GM21786 (cell line): Measurements from ENCODE around the gene FOXP2.
"Not testable (repeated sequence)": the region's sequence is repeated elsewhere in the genome, so short reads cannot be mapped to it uniquely, and the experiment has no call there.

ENCODE experiments used
- ATAC-seq: cut with Tn5 transposase; IDR thresholded peaks from one replicate; pipeline ENCODE4 v1.9.1; 2021; ENCODE audit not compliant: unreplicated experiment

FOXP2 gene

GRCh38 chr7:114497491-114497890 is 82.9 kb downstream of the FOXP2 start:
- not testable (repeated sequence) for ATAC-seq

GRCh38 chr7:114502454-114503254 is 88.0 kb downstream of the FOXP2 start:
- ATAC-seq: no peak

- ATAC-seq: no peak
Observed at GRCh38 chr7:114504586-114504985, 90.0 kb downstream of the FOXP2 start.

- no peak for ATAC-seq
Observed at GRCh38 chr7:114507381-114507780, 92.8 kb downstream of the FOXP2 start.

GRCh38 chr7:114508086-114508485 is 93.5 kb downstream of the FOXP2 start:
- no peak for ATAC-seq

GRCh38 chr7:114510824-114511223 is 96.2 kb downstream of the FOXP2 start:
- ATAC-seq: not testable (repeated sequence)

- ATAC-seq: no peak
Observed at GRCh38 chr7:114519240-114519639, 104.6 kb downstream of the FOXP2 start.

- ATAC-seq: no peak
Observed at GRCh38 chr7:114522081-114522480, 107.5 kb downstream of the FOXP2 start.

- ATAC-seq: no peak
Observed at GRCh38 chr7:114527589-114527988, 113.0 kb downstream of the FOXP2 start.

GRCh38 chr7:114530057-114530611 is 115.5 kb downstream of the FOXP2 start:
- no peak for ATAC-seq

GRCh38 chr7:114531326-114531725 is 116.7 kb downstream of the FOXP2 start:
- ATAC-seq: no peak

GRCh38 chr7:114533131-114533530 is 118.5 kb downstream of the FOXP2 start:
- no peak for ATAC-seq

GRCh38 chr7:114534953-114535352 is 120.3 kb downstream of the FOXP2 start:
- no peak for ATAC-seq

- ATAC-seq: no peak
Observed at GRCh38 chr7:114539575-114539974, 125.0 kb downstream of the FOXP2 start.

- no peak for ATAC-seq
Observed at GRCh38 chr7:114540291-114540690, 125.7 kb downstream of the FOXP2 start.

- ATAC-seq: not testable (repeated sequence)
Observed at GRCh38 chr7:114547346-114547745, 132.7 kb downstream of the FOXP2 start.

GRCh38 chr7:114548081-114548980 is 133.7 kb downstream of the FOXP2 start:
- ATAC-seq: no peak

- peak; percentile 79 for ATAC-seq
Observed at GRCh38 chr7:114554781-114555537, 140.3 kb downstream of the FOXP2 start.

GRCh38 chr7:114567416-114567815 is 152.8 kb downstream of the FOXP2 start:
- ATAC-seq: no peak

- ATAC-seq: no peak
Observed at GRCh38 chr7:114569220-114569619, 154.6 kb downstream of the FOXP2 start.

GRCh38 chr7:114574384-114574783 is 159.8 kb downstream of the FOXP2 start:
- no peak for ATAC-seq
